GM12878 (cell line): Measurements from ENCODE around the gene SPDYA. TPM values are rescaled to one million over a fixed set of nuclear protein-coding genes. Genes with fewer than 3 reads are reported as not detected.

ENCODE experiments used
- ATAC-seq: fragments of 200-7000 bp; cut with Tn5 transposase; 3 replicates; pipeline ENCODE4 v1.9.1; 2020; ENCODE audit warnings: mild to moderate bottlenecking, moderate library complexity
- BruUV-seq: library from RNA; stranded (reverse); fragments of 400-500 nt; replicated peaks from 2 replicates; lab custom pipeline; 2021; lab: Mats Ljungman, UMichigan
- CTCF ChIA-PET: fragments of 300-600 bp; sonication (Branson Sonifier 250); formaldehyde crosslinking; extraction: SDS; loops from one replicate; lab custom pipeline; 2021; ENCODE audit warnings: inconsistent platforms; lab: Yijun Ruan, JAX
- POLR2A ChIA-PET: fragments of 350-600 bp; formaldehyde crosslinking; extraction: SDS; loops from one replicate; lab custom pipeline; 2021; ENCODE audit warnings: inconsistent platforms; lab: Charles Lee
- RAD21 ChIA-PET: fragments of 300-600 bp; sonication (Branson Sonifier 250); formaldehyde crosslinking; loops from one replicate; lab custom pipeline; 2023; ENCODE audit warnings: antibody characterized with exemption; ENCODE audit not compliant: unreplicated experiment; lab: Charles Lee
- SMC1A ChIA-PET: fragments of 300-600 bp; sonication (Branson Sonifier 250); formaldehyde crosslinking; loops from one replicate; lab custom pipeline; 2023; ENCODE audit not compliant: unreplicated experiment, uncharacterized antibody; lab: Charles Lee
- DNase-seq: peaks from one replicate; pipeline ENCODE4 v3.0.0-alpha.2; 2011; ENCODE audit warnings: low read depth, low spot score
- FAIRE-seq: peaks from 3 replicates; lab custom pipeline; 2011; peaks lifted over from hg19 to GRCh38; lab: Jason Lieb, UNC
- H2AFZ ChIP-seq: 2 replicates; pipeline ENCODE4 v1.6.0; 2011; ENCODE audit warnings: low read depth, low read length, control low read depth; ENCODE audit not compliant: control insufficient read depth
- H3K27ac ChIP-seq: 2 replicates; pipeline ENCODE4 v1.5.1; 2011; ENCODE audit warnings: control low read depth; ENCODE audit not compliant: control insufficient read depth, insufficient read depth
- H3K27me3 ChIP-seq, 2 experiments: replicated peaks in 1 of 2; 2 replicates each; pipeline versions ENCODE4 v1.6.0 to v1.6.1; 2011; ENCODE audit warnings: low read length in 1 of 2; ENCODE audit not compliant: control insufficient read depth in 2 of 2, insufficient read depth in 2 of 2
- H3K36me3 ChIP-seq, 2 experiments: 2 replicates each; pipeline ENCODE4 v1.5.1; 2011; ENCODE audit warnings: low read length in 1 of 2; ENCODE audit not compliant: control insufficient read depth in 2 of 2, insufficient read depth in 2 of 2
- H3K4me1 ChIP-seq: 2 replicates; pipeline ENCODE4 v1.6.1; 2011; ENCODE audit warnings: mild to moderate bottlenecking, low read length, moderate library complexity, mixed read lengths; ENCODE audit not compliant: control insufficient read depth, insufficient read depth
- H3K4me2 ChIP-seq: 2 replicates; pipeline ENCODE4 v1.6.0; 2011; ENCODE audit warnings: control low read depth; ENCODE audit not compliant: control insufficient read depth, insufficient read depth
- H3K4me3 ChIP-seq: fragments of 200-600 bp; sonication (generic); 2 replicates; pipeline ENCODE4 v1.5.1; 2016
- H3K79me2 ChIP-seq: 2 replicates; pipeline ENCODE4 v1.6.0; 2011; ENCODE audit warnings: low read length; ENCODE audit not compliant: control insufficient read depth, insufficient read depth
- H3K9ac ChIP-seq: 2 replicates; pipeline ENCODE4 v1.8.0; 2011; ENCODE audit warnings: low read length, control low read depth, mixed read lengths; ENCODE audit not compliant: control insufficient read depth, insufficient read depth
- H3K9me3 ChIP-seq: replicated peaks from 3 replicates; pipeline ENCODE4 v1.5.1; 2011; ENCODE audit warnings: mild to moderate bottlenecking, low read length; ENCODE audit not compliant: control insufficient read depth, insufficient read depth
- H4K20me1 ChIP-seq: 2 replicates; pipeline ENCODE4 v1.6.0; 2011; ENCODE audit not compliant: control insufficient read depth, insufficient read depth
- CHD4 ChIP-seq: fragments of 200-600 bp; sonication (generic); IDR thresholded peaks from 2 replicates; pipeline ENCODE4 v1.6.1; 2016; ENCODE audit warnings: mild to moderate bottlenecking
- ETV6 ChIP-seq, 2 experiments: fragments of 450-650 bp in 1 of 2; IDR thresholded peaks in 1 of 2; conservative IDR thresholded peaks in 1 of 2; 2 replicates each; pipeline ENCODE4 v1.6.1; 2014; ENCODE audit warnings: antibody characterized with exemption in 1 of 2, borderline replicate concordance in 1 of 2, low read depth in 1 of 2, mild to moderate bottlenecking in 1 of 2, moderate library complexity in 1 of 2
- HDGF ChIP-seq: fragments of 450-650 bp; IDR thresholded peaks from 2 replicates; pipeline ENCODE4 v1.6.1; 2016; ENCODE audit warnings: antibody characterized with exemption
- JUNB ChIP-seq: IDR thresholded peaks from 2 replicates; pipeline ENCODE4 v1.6.1; 2016; ENCODE audit warnings: antibody characterized with exemption, mild to moderate bottlenecking
- MEF2B ChIP-seq: fragments of 450-650 bp; IDR thresholded peaks from 2 replicates; pipeline ENCODE4 v1.6.1; 2018; ENCODE audit warnings: mild to moderate bottlenecking, moderate library complexity; ENCODE audit not compliant: partially characterized antibody, poor library complexity, severe bottlenecking
- NFYA ChIP-seq: IDR thresholded peaks from 2 replicates; pipeline ENCODE4 v1.6.1; 2011; ENCODE audit warnings: low read depth, mild to moderate bottlenecking, low read length, improper control_type of control experiment, borderline replicate concordance
- PML ChIP-seq: IDR thresholded peaks from 2 replicates; pipeline ENCODE4 v1.6.1; 2012; ENCODE audit warnings: low read length, inconsistent platforms
- POLR2A ChIP-seq: IDR thresholded peaks from 2 replicates; pipeline ENCODE4 v1.6.1; 2011; ENCODE audit warnings: low read depth, mild to moderate bottlenecking, low read length
- SMC3 ChIP-seq: IDR thresholded peaks from 2 replicates; pipeline ENCODE4 v1.6.1; 2011; ENCODE audit warnings: low read length, improper control_type of control experiment, borderline replicate concordance
- WGBS: methylation state at CpG from one replicate; pipeline ENCODE4 v1.1.6; 2016; ENCODE audit warnings: low lambda C conversion rate; ENCODE audit not compliant: insufficient replicate concordance, insufficient coverage; ENCODE audit errors: missing lambda C conversion rate; 5-methylcytosine and 5-hydroxymethylcytosine counted together
- in situ Hi-C: fragments of 300-500 bp; cut with MboI; formaldehyde crosslinking; loops from 9 replicates; pipeline ENCODE4 v1.14.3; 2018; ENCODE audit warnings: mixed read lengths
- intact Hi-C: fragments of 100-400 bp; cut with micrococcal nuclease; formaldehyde crosslinking; loops from one replicate; pipeline ENCODE4 v1.14.2; 2022; ENCODE audit not compliant: unreplicated experiment
- polyA plus RNA-seq, 11 experiments: library from polyadenylated mRNA; depleted of rRNA in 4 of 11; unstranded in 6 of 11; stranded (reverse) in 5 of 11; fragments of >200 nt; fragmentation: Nextera tagmentation in 4 of 11; fragmentation: Illumina TruSeq in 1 of 11; extraction: Ambion mirVana in 4 of 11; extraction: Trizol in 1 of 11; gene quantifications; 1 replicate in 1 of 11; 2 replicates in 10 of 11; pipeline versions ENCODE4 v1.2.1 to v1.2.3, GENCODE V29; 2011 to 2016; ENCODE audit warnings: inconsistent platforms in 2 of 11, missing spikeins in 2 of 11, low read depth in 1 of 11
- total RNA-seq, 4 experiments: library from RNA; depleted of rRNA in 3 of 4; stranded (reverse); fragments of >200 nt in 3 of 4; fragmentation: Illumina TruSeq in 1 of 4; extraction: Trizol in 1 of 4; gene quantifications; 2 replicates each; pipeline versions ENCODE4 v1.2.1 to v1.2.3, GENCODE V29; 2013 to 2021
- TF ChIP-seq, protein P1 (sequence below): IDR thresholded peaks from 2 replicates; pipeline ENCODE4 v1.6.1; 2012; ENCODE audit warnings: low read depth, low read length, improper control_type of control experiment

The SPDYA gene
- total and polyA plus RNA-seq, 10 of the 15 experiments (the other 5 are each of a cell fraction or from before 2014, with no cell fraction given) = 0.12 to 2.4 (median 0.50) TPM

DNA sequence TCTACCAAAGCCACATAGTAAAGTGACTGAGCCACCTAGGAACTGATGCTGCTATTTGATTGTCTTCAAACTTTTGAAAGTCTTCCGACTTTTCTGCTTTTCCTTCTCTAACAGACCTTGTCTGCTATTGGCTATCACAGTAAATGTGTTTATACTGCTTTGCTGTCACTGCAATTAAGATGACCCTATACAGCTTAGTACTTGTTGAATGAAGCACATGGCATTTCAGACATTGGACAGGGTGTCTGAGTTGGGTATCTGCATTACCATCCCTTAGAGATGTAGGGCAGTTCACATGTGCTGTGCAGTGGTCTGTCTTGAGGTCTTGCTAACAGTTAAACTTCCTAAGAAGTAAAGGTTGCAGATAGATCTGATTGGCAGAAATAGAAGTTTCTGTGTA is 87.4 kb downstream of the SPDYA start:
- H3K4me2 ChIP-seq = peak overlapping the region; percentile 66
- no peaks in the 10 kb centered on the region for H4K20me1 ChIP-seq
- no peaks in the 10 kb centered on the region for H3K9me3 ChIP-seq
- no peak for FAIRE-seq
- H2AFZ ChIP-seq = no peak overlapping the region
- ChIA-PET POLR2A (no interaction called here), RAD21 (no interaction called here), CTCF (interaction anchor here (0.5 kb wide), 1 partner anchor 255 kb away, joined by 3 read pairs; no protein-coding TSS in a partner anchor), SMC1A (no interaction called here)
- H3K27ac ChIP-seq = no peak overlapping the region
- H3K27me3 ChIP-seq = no peaks in the 10 kb centered on the region
- no peak overlapping the region for H3K9ac ChIP-seq
- peak; percentile 24 for ATAC-seq
- H3K79me2 ChIP-seq = peaks cover 86% of the 10 kb centered on the region
- H3K4me3 ChIP-seq = peak overlapping the region; percentile 97
- in situ Hi-C loops (no loop called here), intact Hi-C loops (loop anchor here (5.0 to 10.0 kb wide), 2 partner anchors 143 to 331 kb away; partner anchors contain the start of gene PPP1CB)
- DNase-seq = no peak
- peaks cover 2 to 5% of the 10 kb centered on the region in 2 experiments; a peak in 3 of 4 replicates for H3K36me3 ChIP-seq
- WGBS = 0% methylated on average over 1 of the region's 1 CpG
- no TSS peak for BruUV-seq
- TF ChIP-seq NFYA = no peak
- TF ChIP-seq HDGF = no peak
- TF ChIP-seq ETV6 (conservative IDR thresholded peaks at IDR 0.05 in 1 of 2, IDR thresholded peaks at IDR 0.05 in 1 of 2; ENCODE audit: borderline replicate concordance in 1 of 2, low read depth in 1 of 2) = no peak
- TF ChIP-seq PML = no peak
- TF ChIP-seq, protein P1, sequence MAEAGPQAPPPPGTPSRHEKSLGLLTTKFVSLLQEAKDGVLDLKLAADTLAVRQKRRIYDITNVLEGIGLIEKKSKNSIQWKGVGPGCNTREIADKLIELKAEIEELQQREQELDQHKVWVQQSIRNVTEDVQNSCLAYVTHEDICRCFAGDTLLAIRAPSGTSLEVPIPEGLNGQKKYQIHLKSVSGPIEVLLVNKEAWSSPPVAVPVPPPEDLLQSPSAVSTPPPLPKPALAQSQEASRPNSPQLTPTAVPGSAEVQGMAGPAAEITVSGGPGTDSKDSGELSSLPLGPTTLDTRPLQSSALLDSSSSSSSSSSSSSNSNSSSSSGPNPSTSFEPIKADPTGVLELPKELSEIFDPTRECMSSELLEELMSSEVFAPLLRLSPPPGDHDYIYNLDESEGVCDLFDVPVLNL = no peak
- TF ChIP-seq CHD4 = no peak
- TF ChIP-seq SMC3 = no peak
- TF ChIP-seq POLR2A = no peak
- no peak for TF ChIP-seq MEF2B
- no peak for TF ChIP-seq JUNB
- no peaks in the 10 kb centered on the region for H3K4me1 ChIP-seq

Other genes with a start within 250 kb of the SPDYA start
- gene PPP1CB, start 59.0 kb upstream of the SPDYA start, total RNA-seq (2014; rRNA removed) = 64.4 and 81.0 TPM in 2 replicates
- gene PPP1CB, start 59.0 kb upstream of the SPDYA start, total RNA-seq (2014; rRNA removed; fragmentation: Illumina TruSeq; extraction: Trizol) = 84.6 and 85.4 TPM in 2 replicates
- gene PPP1CB, start 59.0 kb upstream of the SPDYA start, total RNA-seq (2021) = 144 and 153 TPM in 2 replicates
- 84.4 and 140 TPM in 2 replicates for gene PPP1CB, start 59.0 kb upstream of the SPDYA start, polyA plus RNA-seq (2011; rRNA removed)
- gene PPP1CB, start 59.0 kb upstream of the SPDYA start, polyA plus RNA-seq (2014; fragmentation: Illumina TruSeq; extraction: Trizol) = 64.4 and 88.1 TPM in 2 replicates
- gene PPP1CB, start 59.0 kb upstream of the SPDYA start, polyA plus RNA-seq (2014; fragmentation: Nextera tagmentation; extraction: Ambion mirVana) = 100 to 1,000 TPM in 1 of 2 experiments, 10 to 100 TPM in 1; 84.4 to 176 TPM
- 30.3 and 37.5 TPM in 2 replicates for gene PPP1CB, start 59.0 kb upstream of the SPDYA start, polyA plus RNA-seq (2014; rRNA removed)
- 100 to 1,000 TPM; 127 to 131 TPM for gene PPP1CB, start 59.0 kb upstream of the SPDYA start, polyA plus RNA-seq (2016; fragmentation: Nextera tagmentation; extraction: Ambion mirVana)
- gene TRMT61B, start 59.5 kb downstream of the SPDYA start, total RNA-seq (2014; rRNA removed) = 16.0 and 18.2 TPM in 2 replicates
- 15.3 and 19.5 TPM in 2 replicates for gene TRMT61B, start 59.5 kb downstream of the SPDYA start, total RNA-seq (2014; rRNA removed; fragmentation: Illumina TruSeq; extraction: Trizol)
- gene TRMT61B, start 59.5 kb downstream of the SPDYA start, total RNA-seq (2021) = 14.7 and 15.7 TPM in 2 replicates
- gene TRMT61B, start 59.5 kb downstream of the SPDYA start, polyA plus RNA-seq (2011; rRNA removed) = 19.3 and 30.0 TPM in 2 replicates
- gene TRMT61B, start 59.5 kb downstream of the SPDYA start, polyA plus RNA-seq (2014; fragmentation: Illumina TruSeq; extraction: Trizol) = 13.1 and 14.0 TPM in 2 replicates
- 10 to 100 TPM; 18.1 to 23.0 TPM for gene TRMT61B, start 59.5 kb downstream of the SPDYA start, polyA plus RNA-seq (2014; fragmentation: Nextera tagmentation; extraction: Ambion mirVana)
- gene TRMT61B, start 59.5 kb downstream of the SPDYA start, polyA plus RNA-seq (2014; rRNA removed) = 10.4 and 12.8 TPM in 2 replicates
- gene TRMT61B, start 59.5 kb downstream of the SPDYA start, polyA plus RNA-seq (2016; fragmentation: Nextera tagmentation; extraction: Ambion mirVana) = 10 to 100 TPM; 23.2 to 23.7 TPM
- gene WDR43, start 83.8 kb downstream of the SPDYA start, total RNA-seq (2014; rRNA removed) = 88.6 and 109 TPM in 2 replicates
- gene WDR43, start 83.8 kb downstream of the SPDYA start, total RNA-seq (2014; rRNA removed; fragmentation: Illumina TruSeq; extraction: Trizol) = 139 and 142 TPM in 2 replicates
- 105 and 108 TPM in 2 replicates for gene WDR43, start 83.8 kb downstream of the SPDYA start, total RNA-seq (2021)
- 153 and 179 TPM in 2 replicates for gene WDR43, start 83.8 kb downstream of the SPDYA start, polyA plus RNA-seq (2011; rRNA removed)
- 84.4 and 103 TPM in 2 replicates for gene WDR43, start 83.8 kb downstream of the SPDYA start, polyA plus RNA-seq (2014; fragmentation: Illumina TruSeq; extraction: Trizol)
- 10 to 100 TPM; 39.3 to 39.6 TPM for gene WDR43, start 83.8 kb downstream of the SPDYA start, polyA plus RNA-seq (2014; fragmentation: Nextera tagmentation; extraction: Ambion mirVana)
- gene WDR43, start 83.8 kb downstream of the SPDYA start, polyA plus RNA-seq (2014; rRNA removed) = 61.8 and 67.4 TPM in 2 replicates
- 10 to 100 TPM; 75.6 to 79.5 TPM for gene WDR43, start 83.8 kb downstream of the SPDYA start, polyA plus RNA-seq (2016; fragmentation: Nextera tagmentation; extraction: Ambion mirVana)
- gene TOGARAM2, start 170.5 kb downstream of the SPDYA start, total RNA-seq (2014; rRNA removed) = 0.06 and 0.11 TPM in 2 replicates
- gene TOGARAM2, start 170.5 kb downstream of the SPDYA start, total RNA-seq (2014; rRNA removed; fragmentation: Illumina TruSeq; extraction: Trizol) = not detected in 2 replicates
- gene TOGARAM2, start 170.5 kb downstream of the SPDYA start, total RNA-seq (2021) = not detected in 2 replicates
- not detected in 2 replicates for gene TOGARAM2, start 170.5 kb downstream of the SPDYA start, polyA plus RNA-seq (2011; rRNA removed)
- 0.03 TPM in 1 of 2 replicates, not detected in the other for gene TOGARAM2, start 170.5 kb downstream of the SPDYA start, polyA plus RNA-seq (2014; fragmentation: Illumina TruSeq; extraction: Trizol)
- gene TOGARAM2, start 170.5 kb downstream of the SPDYA start, polyA plus RNA-seq (2014; fragmentation: Nextera tagmentation; extraction: Ambion mirVana) = not detected
- 0.01 TPM in 1 of 2 replicates, not detected in the other for gene TOGARAM2, start 170.5 kb downstream of the SPDYA start, polyA plus RNA-seq (2014; rRNA removed)
- not detected for gene TOGARAM2, start 170.5 kb downstream of the SPDYA start, polyA plus RNA-seq (2016; fragmentation: Nextera tagmentation; extraction: Ambion mirVana)